Hematopoietic multipotent progenitor cell treated with erythropoietin and hydrocortisone succinate and interleukin-3 and kit ligand, for 15 days (in vitro differentiated cells): ENCODE results near the gene ALKBH6.
"Not testable (repeated sequence)": the region's sequence is repeated elsewhere in the genome, so short reads cannot be mapped to it uniquely, and the experiment has no call there.

ENCODE experiments used
- DNase-seq: peaks from one replicate; pipeline ENCODE4 v3.0.0-alpha.2; 2015; ENCODE audit warnings: low spot score

Gene ALKBH6

DNA sequence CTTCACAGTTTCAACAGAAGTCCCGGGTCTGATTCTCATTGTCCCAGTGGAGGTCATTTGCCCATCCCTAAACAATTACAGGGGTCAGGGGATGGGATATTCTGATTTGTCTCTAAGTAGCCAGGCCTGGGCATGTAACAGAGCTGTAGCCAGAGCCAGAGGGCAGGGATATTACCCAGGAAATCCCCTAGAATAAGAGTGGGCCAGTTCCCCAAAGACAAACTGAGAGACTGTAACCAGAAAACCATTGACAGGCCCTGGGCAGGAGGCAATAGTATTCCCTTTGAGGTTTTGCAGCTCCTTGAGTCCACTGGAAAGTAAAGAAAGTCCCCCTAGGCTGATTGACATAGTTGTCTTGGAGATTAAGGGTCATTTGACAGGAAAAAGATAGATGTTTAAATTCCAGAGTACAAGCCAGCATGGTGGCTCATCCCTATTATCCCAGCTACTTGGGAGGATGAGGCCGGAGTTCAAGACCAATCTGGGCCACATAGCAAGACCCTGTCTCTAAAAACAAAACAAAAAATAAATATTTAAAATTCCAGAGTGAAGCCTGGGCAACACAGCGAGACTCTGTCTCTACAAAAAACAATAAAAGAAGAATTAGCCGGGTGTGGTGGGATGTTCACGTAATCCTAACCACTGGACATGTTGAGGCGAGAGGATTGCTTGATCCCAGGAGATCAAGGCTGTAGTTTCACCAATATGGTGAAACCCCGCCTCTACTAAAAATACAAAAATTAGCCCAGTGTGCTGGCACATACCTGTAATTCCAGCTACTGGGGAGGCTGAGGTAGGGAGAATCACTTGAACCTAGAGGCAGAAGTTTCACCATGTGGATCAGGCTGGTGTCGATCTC, 20.9 kb downstream of the ALKBH6 start:
- DNase-seq, result no peak

DNA sequence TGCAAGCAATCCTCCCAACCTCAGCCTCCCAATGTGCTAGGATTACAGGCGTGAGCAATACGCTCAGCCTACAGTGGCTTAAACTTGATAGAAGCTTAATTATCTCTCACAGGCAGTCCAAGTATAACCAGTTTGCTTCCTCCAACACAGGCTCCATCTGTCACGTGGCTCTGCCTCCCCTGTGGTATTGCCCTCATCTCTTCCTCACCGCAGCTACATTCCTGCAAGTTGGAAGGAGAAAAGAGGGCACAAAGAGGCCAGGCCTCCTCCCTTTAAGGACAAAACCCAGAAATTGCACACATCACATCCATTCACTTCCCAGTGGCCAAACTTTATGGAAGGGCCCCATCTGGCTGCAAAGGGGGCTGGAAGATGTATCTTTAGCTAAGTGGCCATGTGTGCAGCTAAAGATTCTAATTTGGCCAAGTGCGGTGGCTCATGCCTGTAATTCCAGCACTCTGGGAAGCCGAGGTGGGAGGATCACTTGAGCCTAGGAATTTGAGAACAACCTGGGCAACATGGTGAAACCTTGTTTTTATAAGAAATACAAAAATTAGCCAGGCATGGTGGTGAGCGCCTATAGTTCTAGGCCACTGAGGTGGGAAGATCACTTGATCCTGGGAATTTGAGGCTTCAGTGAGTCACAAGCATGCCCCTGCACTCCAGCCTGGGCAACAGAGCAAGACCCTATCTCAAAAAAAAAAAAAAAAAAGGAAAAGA, 22.1 kb downstream of the ALKBH6 start:
- no peak for DNase-seq

DNA sequence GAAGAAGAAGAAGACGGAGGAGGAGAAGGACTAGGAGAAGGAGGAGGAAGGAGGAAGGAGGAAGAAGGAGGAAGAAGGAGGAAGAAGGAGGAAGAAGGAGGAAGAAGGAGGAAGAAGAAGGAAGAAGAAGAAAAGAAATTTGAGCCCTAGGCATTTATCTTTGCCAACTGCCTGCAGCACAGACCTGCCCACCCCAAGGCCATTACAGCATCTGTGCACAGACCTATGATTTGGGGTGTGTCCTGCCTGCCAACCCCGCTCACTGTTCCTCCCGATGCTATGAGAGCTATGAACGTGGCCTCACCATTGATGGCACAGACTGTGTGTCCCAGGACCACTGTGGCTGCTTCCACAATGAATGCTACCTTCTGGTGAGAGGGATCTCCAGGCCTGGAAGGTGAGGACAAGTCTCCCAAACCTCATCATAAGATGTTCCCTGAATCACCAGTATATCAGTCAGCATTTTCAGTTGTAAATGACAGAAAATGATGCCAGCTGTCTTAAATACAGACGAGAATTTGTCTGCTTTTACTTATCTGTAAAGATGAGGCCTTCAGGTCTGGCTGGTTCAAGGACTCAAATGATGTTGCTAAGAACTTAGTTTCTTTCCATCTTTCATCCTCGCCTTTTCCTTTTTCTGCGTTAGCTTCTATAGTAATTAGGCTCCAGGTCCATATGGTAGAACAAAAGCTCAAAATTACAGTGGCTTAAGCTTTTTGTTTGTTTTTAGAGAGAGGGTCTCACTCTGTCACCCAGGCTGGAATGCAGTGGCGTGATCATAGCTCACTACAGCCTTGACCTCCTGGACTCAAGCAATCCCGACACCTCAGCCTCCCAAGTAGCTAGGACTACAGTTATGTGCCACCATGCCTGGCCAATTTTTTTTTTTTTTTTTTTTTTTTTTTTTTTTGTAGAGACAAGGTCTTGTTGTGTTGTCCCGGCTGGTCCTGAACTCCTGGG, 23.0 kb downstream of the ALKBH6 start:
- no peak for DNase-seq

DNA sequence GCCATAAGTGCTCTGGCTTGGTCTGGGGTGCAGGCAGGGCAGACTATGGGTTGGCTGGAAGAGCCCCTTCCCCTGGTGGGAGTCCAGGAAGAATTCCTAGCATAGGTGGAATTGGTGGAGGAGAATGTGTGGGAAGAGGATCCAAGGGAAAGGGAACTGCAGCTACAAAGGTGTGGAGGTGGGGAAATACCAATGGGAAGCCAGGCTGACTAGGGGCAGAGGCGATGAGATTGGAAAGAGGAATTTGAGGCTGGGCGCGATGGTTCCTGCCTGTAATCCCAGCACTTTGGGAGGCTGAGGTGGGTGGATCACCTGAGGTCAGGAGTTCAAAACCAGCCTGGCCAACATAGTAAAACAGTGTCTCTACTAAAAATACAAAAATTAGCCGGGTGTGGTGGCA, 23.9 kb downstream of the ALKBH6 start:
- no peak for DNase-seq

DNA sequence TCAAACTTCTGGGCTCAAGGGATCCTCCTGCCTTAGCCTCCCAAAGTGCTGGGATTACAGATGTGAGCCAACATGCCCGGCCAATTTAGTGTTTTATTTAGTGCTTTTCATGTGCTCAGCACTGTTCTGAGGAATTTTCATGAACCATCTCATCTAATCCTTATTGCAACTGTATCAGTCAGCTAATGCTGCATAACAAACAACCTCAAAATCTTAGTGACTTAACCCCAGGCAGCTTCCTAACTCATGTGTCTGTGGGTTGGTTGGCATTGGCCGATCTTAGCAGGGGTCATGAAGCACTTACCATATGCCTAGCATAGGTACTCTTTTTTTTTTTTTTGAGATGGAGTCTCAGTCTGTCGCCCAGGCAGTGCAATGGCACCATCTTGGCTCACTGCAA, 25.2 kb downstream of the ALKBH6 start:
- no peak for DNase-seq

DNA sequence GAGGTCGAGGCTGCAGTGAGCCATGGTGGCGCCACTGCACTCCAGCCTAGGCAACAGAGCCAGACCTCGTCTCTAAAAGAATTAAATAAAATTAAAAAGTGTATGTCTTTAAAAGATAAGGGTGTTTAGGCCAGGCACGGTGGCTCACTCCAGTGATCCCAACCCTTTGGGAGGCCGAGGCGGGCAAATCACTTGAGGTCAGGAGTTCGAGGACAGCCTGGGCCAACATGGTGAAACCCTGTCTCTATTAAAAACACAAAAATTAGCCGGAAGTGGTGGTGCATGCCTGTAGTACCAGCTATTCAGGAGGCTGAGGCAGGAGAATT, 26.5 kb downstream of the ALKBH6 start:
- no peak for DNase-seq

DNA sequence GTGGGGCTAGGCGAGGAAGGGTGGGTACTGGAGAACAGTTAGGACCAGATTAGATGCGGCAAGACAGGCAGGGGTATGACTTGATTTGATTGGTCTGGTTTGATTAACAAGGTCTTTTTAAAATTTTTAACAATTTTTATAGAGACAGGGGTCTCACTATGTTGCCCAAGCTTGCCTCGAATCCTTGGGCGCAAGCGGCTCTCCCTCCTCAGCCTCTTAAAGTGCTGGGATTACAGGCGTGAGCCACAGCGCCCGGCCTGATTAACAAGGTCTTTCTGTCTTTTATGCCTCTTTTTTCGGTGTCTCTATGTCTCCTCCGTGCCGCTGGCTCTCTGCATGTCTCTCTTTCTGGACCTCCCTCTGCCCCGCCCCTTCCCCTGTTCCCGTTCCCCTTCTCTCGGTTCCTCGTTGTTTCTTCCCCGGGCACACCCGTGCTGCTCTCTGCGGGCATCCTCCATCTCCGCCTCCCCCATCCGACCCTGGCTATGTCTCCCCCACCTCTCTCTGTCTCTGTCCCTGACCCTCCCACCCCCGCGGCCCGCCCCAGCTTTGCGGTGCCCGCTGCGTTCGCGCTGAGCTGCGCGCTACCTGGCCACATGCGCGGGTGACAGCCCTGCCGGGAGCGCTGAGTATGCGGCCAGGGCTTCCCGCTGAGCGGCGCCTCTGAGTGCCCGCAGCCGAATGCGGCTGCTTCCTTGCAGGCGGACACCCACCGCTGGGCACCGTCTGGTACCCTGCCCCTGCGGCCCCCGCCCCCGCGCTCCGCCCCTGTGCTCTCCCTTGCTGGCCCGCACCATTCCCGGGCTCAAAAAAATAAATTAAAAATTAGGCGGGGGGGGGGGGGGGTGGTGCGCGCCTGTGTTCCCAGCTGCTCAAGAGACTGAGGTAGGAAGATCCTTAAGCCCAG, 27.1 kb downstream of the ALKBH6 start:
- no peak for DNase-seq

DNA sequence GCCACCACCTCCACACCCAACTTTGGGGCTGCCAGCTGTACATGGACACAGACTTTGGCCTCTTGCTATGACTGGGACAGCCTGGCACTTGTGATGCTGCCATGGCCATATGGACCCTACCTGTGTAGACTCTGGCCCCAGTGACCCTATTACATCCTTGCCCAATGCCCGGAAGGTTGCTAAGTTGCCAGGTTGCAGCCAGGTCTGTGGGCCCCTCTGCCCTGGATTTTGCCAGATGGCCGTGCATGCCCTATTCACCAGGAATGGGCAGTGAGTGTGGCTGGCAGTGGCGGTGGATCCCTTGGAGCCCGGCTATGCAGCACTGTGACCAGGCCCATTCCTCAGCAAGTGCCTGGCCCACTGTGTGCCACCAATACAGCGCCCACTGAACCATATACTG, 27.9 kb downstream of the ALKBH6 start:
- DNase-seq, result no peak

DNA sequence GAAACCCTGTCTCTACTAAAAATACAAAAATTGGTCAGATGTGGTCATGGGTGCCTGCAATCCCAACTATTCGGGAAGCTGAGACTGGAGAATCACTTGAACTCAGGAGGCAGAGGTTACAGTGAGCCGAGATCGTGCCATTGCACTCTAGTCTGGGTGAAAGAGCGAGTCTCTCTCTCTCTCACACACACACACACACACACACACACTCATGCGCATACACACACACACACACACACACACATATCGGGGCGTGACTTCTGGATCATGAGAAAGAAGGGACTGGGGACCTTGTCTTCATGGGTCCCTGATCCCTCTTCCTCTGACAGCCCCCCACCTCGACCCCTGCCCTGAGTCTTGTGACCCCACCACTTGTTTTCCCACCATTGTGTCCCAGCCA, 30.8 kb downstream of the ALKBH6 start:
- DNase-seq, result no peak

DNA sequence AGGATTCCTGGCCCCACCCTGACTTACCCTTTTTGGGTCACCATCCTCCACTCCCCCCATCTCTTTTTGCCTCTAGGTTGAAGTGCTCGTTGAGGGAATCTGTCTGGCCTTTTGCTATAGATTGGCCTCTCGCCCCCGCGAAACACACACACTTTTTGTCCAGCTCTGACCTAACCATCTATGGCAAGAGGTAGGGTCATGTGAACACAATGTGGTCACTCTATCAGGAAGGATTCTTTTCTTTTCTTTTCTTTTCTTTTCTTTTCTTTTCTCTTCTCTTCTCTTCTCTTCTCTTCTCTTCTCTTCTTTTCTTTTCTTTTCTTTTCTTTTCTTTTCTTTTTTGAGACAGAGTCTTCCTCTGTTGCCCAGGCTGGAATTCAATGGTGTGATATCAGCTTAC, 33.0 kb downstream of the ALKBH6 start:
- DNase-seq, result not testable (repeated sequence)

DNA sequence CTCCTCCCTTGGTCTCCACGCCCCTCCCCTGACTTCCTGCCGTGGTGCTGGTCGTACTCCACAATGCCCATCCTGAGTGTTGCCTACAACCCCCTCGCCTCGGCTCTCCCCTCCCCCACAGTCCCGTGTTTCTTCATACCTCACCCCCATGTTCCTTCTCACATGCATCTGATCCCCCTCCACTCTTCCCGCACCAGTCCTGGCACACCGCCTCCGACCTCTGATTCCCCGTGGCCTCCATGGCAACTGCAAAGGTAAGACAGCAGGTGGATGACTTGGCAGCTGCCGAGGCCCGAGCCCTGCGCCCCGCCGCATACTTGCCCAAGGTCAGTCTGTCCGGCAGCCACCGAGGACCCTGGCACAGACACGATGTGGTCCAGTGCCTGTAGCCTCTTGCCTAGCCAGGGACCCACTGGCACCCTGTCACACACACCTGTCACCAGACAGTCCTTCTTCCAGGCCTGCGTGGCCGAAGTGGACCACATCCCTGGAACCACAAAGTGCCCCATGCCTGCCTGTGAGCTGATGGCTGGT, 35.1 kb downstream of the ALKBH6 start:
- DNase-seq, result no peak

DNA sequence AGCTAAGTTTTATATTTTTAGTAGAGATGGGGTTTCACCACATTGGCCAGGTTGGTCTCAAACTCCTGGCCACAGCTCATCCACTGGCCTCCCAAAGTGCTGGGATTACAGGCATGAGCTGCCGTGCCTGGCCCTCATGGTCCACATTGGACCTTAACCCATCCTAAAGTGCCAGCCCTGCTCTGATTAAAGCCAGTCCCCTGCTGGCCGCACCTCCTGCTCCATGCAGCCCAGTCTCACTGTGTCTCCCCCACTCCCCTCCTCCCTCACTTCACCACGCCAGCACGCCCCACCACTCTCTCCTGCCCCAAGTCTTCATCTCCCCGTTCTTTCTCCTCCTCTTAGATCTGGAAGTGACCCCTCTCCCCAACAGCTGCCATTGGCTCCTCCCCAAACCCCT, 35.7 kb downstream of the ALKBH6 start:
- DNase-seq, result no peak

DNA sequence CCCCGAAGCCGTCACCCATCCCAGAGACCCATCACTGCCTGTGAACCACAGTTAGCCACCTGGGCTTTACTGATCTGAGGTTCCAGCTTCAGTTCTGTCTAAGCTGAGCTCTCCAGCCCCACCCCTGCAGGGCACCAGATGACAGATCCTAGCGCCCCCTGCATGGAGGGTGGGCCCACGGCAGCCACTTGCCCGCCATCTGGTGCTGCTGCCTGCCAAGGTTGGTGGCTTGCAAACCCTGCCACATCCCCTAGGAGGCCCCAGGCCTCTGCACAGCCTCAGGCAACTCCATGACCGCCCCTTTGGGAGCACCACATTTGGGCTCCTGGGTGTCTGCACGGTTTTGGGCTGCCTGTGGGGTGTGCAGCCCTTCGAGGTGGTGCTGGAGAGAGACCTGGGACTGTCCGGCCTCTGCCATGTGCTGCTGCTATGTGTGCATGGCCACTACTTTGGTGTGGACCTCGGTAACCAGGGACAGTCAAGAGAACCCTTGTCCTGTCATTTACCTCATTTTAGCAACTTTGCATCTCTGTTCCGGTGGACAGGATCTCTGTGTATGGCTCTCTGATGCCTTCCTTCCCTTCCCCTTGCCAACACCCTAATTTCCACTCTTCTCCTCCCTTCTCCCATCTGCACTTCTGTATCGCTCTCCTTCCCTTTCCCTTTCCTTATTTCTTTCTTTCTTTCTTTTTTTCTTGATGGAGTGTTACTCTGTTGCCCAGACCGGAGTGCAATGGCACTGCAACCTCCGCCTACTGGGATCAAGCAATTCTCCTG, 36.4 kb downstream of the ALKBH6 start:
- DNase-seq, result no peak

DNA sequence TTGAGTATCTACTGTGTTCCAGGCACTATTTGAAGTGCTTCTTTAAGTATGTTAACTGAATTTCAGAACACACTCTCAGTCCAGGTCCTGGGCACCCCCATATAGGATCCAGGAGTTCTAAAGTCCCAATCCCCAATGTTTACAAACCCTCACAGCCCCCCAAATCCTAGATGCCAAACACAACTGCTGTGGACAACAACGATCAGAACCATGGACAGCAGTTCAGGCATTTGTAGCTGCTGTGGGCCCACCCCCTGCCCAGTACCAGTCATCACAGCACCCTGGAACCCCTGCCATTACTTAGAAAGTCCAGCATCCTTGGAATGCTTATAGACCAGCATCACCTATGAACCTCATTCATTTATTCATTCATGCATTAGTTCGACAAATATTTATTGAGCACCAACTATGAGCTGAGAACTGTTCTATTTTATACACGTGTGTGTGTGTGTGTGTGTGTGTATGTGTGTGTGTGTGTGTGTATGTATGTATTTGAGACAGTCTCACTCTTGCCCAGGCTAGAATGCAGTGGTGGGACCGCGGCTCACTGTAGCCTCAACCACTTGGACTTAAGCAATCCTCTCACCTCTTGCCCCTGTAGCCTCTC, 38.3 kb downstream of the ALKBH6 start:
- no peak for DNase-seq

DNA sequence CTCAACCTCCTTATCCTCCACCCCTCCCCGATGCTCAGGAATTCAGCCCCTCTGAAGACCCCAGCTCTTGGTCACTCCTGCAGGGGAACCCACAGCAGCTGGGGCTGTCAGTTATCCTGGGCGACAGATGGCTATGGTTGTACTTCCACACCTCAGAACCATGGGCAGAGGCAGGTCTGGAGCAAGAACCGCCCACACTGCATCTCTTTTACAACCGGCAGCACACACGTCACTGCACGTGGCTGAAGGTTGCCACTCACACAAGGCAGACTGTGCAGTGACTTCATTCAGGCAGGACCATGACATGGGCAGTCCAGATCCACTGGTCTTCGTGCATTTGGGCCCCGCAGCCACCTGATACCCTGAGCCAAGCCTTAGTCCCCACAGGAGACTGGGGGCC, 40.5 kb downstream of the ALKBH6 start:
- no peak for DNase-seq

DNA sequence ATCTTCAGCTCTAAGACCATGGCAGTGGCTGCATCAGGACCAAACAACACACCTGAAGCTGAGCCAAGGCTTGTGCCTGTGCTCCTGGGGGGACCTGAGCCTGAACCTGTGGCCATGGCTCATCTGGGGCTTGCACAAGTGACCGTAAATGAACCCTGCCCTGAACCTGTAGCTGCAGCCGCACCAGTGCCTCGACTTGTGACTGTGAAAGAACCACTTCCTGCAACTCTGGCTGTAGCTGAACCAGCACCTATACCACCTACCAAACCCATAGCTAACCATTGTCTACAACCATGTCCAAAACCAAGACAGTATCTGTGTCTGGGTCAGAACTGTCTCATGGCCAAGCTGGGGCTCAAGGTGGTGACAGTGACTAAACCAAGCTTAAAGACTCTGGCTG, 47.2 kb downstream of the ALKBH6 start:
- no peak for DNase-seq

DNA sequence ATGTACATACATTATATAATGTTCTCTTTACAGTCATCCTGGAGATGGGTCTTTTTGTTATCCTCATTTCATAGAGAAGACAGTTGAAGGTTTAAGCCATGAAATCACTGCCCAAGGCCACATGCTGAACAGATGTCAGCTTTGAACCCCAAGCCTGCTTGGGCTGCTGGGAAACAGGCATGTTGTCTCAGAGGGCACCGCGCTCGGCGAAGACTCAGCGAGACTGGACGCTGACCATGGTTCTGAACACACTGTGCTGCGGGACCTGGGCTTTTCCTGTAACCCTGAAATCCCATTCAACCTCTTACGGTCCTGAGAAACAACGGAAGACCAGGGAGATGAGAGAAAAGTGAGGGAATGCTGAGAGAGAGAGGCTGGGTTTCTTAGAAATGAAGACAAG, 50.5 kb downstream of the ALKBH6 start:
- no peak for DNase-seq

DNA sequence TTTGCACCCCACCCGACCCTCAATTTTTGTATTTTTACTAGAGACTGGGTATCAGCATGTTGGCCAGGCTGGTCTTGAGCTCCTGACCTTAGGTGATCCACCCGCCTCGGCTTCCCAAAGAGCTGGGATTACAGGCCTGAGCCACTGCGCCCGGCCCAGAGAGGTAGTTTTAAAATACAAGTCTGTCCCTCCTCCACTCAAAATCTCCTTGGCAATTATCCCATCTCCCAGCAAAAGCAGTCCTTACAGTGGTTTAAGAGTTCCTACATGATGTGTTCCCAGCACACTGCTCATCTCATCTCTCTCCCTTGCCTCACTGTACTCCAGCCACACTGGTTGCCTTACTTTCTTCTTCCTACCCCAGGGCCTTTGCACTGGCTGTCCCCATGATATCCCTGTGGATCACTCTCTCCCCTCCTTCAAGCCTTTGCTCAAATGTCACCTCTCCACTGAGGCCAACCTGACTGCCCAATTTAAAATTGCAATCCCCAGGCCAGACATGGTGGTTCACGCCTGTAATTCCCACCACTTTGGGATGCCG, 53.5 kb downstream of the ALKBH6 start:
- no peak for DNase-seq

DNA sequence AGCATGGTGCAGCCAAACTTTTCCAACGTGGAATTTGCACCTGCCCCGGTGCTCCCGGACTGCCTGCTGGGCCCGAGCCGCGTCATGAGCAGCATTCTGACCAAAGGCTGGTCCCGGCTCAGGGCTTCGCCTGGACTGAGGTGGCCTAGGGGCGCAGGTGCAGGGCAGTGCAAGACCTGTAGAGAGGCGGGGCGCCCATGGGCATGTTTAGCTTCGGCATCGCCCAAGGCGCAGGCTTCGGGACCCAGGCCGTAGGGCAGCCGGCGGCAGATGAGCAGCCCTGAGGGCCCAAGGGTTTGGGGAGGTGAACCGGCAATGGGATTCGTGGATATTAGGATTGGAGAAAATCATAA, 54.1 kb downstream of the ALKBH6 start:
- DNase-seq, result no peak
